GM12878 (cell line): ENCODE results near the gene HOXB3. TPM values are rescaled to one million over a fixed set of nuclear protein-coding genes. Genes with fewer than 3 reads are reported as not detected.

Source experiments
- ATAC-seq: fragments of 200-7000 bp; cut with Tn5 transposase; 3 replicates; pipeline ENCODE4 v1.9.1; 2020; ENCODE audit warnings: mild to moderate bottlenecking, moderate library complexity
- BruUV-seq: library from RNA; stranded (reverse); fragments of 400-500 nt; replicated peaks from 2 replicates; lab custom pipeline; 2021; lab: Mats Ljungman, UMichigan
- CTCF ChIA-PET: fragments of 300-600 bp; sonication (Branson Sonifier 250); formaldehyde crosslinking; extraction: SDS; loops from one replicate; lab custom pipeline; 2021; ENCODE audit warnings: inconsistent platforms; lab: Yijun Ruan, JAX
- POLR2A ChIA-PET: fragments of 350-600 bp; formaldehyde crosslinking; extraction: SDS; loops from one replicate; lab custom pipeline; 2021; ENCODE audit warnings: inconsistent platforms; lab: Charles Lee
- RAD21 ChIA-PET: fragments of 300-600 bp; sonication (Branson Sonifier 250); formaldehyde crosslinking; loops from one replicate; lab custom pipeline; 2023; ENCODE audit warnings: antibody characterized with exemption; ENCODE audit not compliant: unreplicated experiment; lab: Charles Lee
- SMC1A ChIA-PET: fragments of 300-600 bp; sonication (Branson Sonifier 250); formaldehyde crosslinking; loops from one replicate; lab custom pipeline; 2023; ENCODE audit not compliant: unreplicated experiment, uncharacterized antibody; lab: Charles Lee
- DNase-seq: peaks from one replicate; pipeline ENCODE4 v3.0.0-alpha.2; 2011; ENCODE audit warnings: low read depth, low spot score
- FAIRE-seq: peaks from 3 replicates; lab custom pipeline; 2011; peaks lifted over from hg19 to GRCh38; lab: Jason Lieb, UNC
- H2AFZ ChIP-seq: 2 replicates; pipeline ENCODE4 v1.6.0; 2011; ENCODE audit warnings: low read depth, low read length, control low read depth; ENCODE audit not compliant: control insufficient read depth
- H3K27ac ChIP-seq: 2 replicates; pipeline ENCODE4 v1.5.1; 2011; ENCODE audit warnings: control low read depth; ENCODE audit not compliant: control insufficient read depth, insufficient read depth
- H3K27me3 ChIP-seq, 2 experiments: replicated peaks in 1 of 2; 2 replicates each; pipeline versions ENCODE4 v1.6.0 to v1.6.1; 2011; ENCODE audit warnings: low read length in 1 of 2; ENCODE audit not compliant: control insufficient read depth in 2 of 2, insufficient read depth in 2 of 2
- H3K36me3 ChIP-seq, 2 experiments: 2 replicates each; pipeline ENCODE4 v1.5.1; 2011; ENCODE audit warnings: low read length in 1 of 2; ENCODE audit not compliant: control insufficient read depth in 2 of 2, insufficient read depth in 2 of 2
- H3K4me1 ChIP-seq: 2 replicates; pipeline ENCODE4 v1.6.1; 2011; ENCODE audit warnings: mild to moderate bottlenecking, low read length, moderate library complexity, mixed read lengths; ENCODE audit not compliant: control insufficient read depth, insufficient read depth
- H3K4me2 ChIP-seq: 2 replicates; pipeline ENCODE4 v1.6.0; 2011; ENCODE audit warnings: control low read depth; ENCODE audit not compliant: control insufficient read depth, insufficient read depth
- H3K4me3 ChIP-seq: fragments of 200-600 bp; sonication (generic); 2 replicates; pipeline ENCODE4 v1.5.1; 2016
- H3K79me2 ChIP-seq: 2 replicates; pipeline ENCODE4 v1.6.0; 2011; ENCODE audit warnings: low read length; ENCODE audit not compliant: control insufficient read depth, insufficient read depth
- H3K9ac ChIP-seq: 2 replicates; pipeline ENCODE4 v1.8.0; 2011; ENCODE audit warnings: low read length, control low read depth, mixed read lengths; ENCODE audit not compliant: control insufficient read depth, insufficient read depth
- H3K9me3 ChIP-seq: replicated peaks from 3 replicates; pipeline ENCODE4 v1.5.1; 2011; ENCODE audit warnings: mild to moderate bottlenecking, low read length; ENCODE audit not compliant: control insufficient read depth, insufficient read depth
- H4K20me1 ChIP-seq: 2 replicates; pipeline ENCODE4 v1.6.0; 2011; ENCODE audit not compliant: control insufficient read depth, insufficient read depth
- MYC ChIP-seq: IDR thresholded peaks from 2 replicates; pipeline ENCODE4 v1.6.1; 2011; ENCODE audit warnings: mild to moderate bottlenecking, low read length, moderate library complexity, inconsistent platforms; ENCODE audit not compliant: insufficient read depth, insufficient replicate concordance, insufficient read length, severe bottlenecking
- ZNF384 ChIP-seq: IDR thresholded peaks from 2 replicates; pipeline ENCODE4 v1.6.1; 2012; ENCODE audit warnings: low read depth, mild to moderate bottlenecking, low read length, improper control_type of control experiment, borderline replicate concordance
- WGBS: methylation state at CpG from one replicate; pipeline ENCODE4 v1.1.6; 2016; ENCODE audit warnings: low lambda C conversion rate; ENCODE audit not compliant: insufficient replicate concordance, insufficient coverage; ENCODE audit errors: missing lambda C conversion rate; 5-methylcytosine and 5-hydroxymethylcytosine counted together
- in situ Hi-C: fragments of 300-500 bp; cut with MboI; formaldehyde crosslinking; loops from 9 replicates; pipeline ENCODE4 v1.14.3; 2018; ENCODE audit warnings: mixed read lengths
- intact Hi-C: fragments of 100-400 bp; cut with micrococcal nuclease; formaldehyde crosslinking; loops from one replicate; pipeline ENCODE4 v1.14.2; 2022; ENCODE audit not compliant: unreplicated experiment
- polyA plus RNA-seq, 11 experiments: library from polyadenylated mRNA; depleted of rRNA in 4 of 11; unstranded in 6 of 11; stranded (reverse) in 5 of 11; fragments of >200 nt; fragmentation: Nextera tagmentation in 4 of 11; fragmentation: Illumina TruSeq in 1 of 11; extraction: Ambion mirVana in 4 of 11; extraction: Trizol in 1 of 11; gene quantifications; 1 replicate in 1 of 11; 2 replicates in 10 of 11; pipeline versions ENCODE4 v1.2.1 to v1.2.3, GENCODE V29; 2011 to 2016; ENCODE audit warnings: inconsistent platforms in 2 of 11, missing spikeins in 2 of 11, low read depth in 1 of 11
- total RNA-seq, 4 experiments: library from RNA; depleted of rRNA in 3 of 4; stranded (reverse); fragments of >200 nt in 3 of 4; fragmentation: Illumina TruSeq in 1 of 4; extraction: Trizol in 1 of 4; gene quantifications; 2 replicates each; pipeline versions ENCODE4 v1.2.1 to v1.2.3, GENCODE V29; 2013 to 2021
- TF ChIP-seq, protein P1 (sequence below): fragments of 450-650 bp; IDR thresholded peaks from 2 replicates; pipeline ENCODE4 v1.6.1; 2016; ENCODE audit warnings: mild to moderate bottlenecking

Gene HOXB3
- total and polyA plus RNA-seq, 10 of the 15 experiments (the other 5 are each of a cell fraction or from before 2014, with no cell fraction given), result 0.19 to 7.7 (median 2.9) TPM

DNA sequence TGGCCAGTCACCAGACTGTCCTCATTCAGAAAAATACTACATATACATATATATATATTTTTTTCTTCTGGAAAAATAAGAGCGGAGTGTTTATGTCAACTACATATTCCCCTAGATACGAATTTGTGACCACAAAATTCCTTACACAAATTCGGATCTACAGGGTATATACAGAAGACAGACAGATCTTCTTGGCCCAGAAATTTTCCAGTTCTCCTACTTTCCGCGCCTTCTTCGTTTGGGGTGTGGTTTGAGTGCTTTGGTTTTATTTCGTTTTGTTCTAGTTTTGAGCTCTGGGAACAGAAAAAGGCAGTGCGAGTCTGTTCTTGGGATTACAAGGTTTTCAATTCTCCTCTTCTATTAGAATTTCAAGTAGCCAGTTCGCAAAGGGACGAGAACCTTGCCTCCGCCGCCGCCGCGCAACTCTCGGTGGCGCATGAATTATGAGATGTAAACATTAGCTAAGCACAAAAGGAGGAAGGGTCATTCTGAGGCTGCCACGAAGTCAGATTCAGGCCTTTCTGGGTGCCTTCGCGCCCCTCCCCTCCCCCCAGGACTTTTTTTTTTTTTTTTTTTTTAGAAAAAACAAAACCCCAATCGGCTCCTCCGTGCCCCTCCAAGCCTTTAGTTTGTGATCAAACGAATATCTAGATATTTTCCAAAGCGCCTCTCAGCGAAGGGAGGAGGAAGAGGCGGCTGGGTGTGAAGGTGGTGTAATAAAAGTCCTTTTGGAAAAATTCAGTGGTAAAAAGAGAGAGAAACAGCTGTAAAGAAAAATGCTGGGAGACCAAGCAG, 10.1 kb downstream of the HOXB3 start:
- POLR2A ChIA-PET, result interaction anchor here (0.6 to 0.7 kb wide), 3 partner anchors 98 to 485 kb away, joined by 3 to 5 read pairs (median 3); no protein-coding TSS in a partner anchor
- no peak overlapping the region for H3K4me2 ChIP-seq
- peak; percentile 52; the same call in 1 of the 2 replicates for TF ChIP-seq ZNF384
- TF ChIP-seq, protein P1, sequence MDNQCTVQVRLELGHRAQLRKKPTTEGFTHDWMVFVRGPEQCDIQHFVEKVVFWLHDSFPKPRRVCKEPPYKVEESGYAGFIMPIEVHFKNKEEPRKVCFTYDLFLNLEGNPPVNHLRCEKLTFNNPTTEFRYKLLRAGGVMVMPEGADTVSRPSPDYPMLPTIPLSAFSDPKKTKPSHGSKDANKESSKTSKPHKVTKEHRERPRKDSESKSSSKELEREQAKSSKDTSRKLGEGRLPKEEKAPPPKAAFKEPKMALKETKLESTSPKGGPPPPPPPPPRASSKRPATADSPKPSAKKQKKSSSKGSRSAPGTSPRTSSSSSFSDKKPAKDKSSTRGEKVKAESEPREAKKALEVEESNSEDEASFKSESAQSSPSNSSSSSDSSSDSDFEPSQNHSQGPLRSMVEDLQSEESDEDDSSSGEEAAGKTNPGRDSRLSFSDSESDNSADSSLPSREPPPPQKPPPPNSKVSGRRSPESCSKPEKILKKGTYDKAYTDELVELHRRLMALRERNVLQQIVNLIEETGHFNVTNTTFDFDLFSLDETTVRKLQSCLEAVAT, result peak; percentile 39; the same call in 1 of the 2 replicates
- no peak for TF ChIP-seq MYC
- H3K9ac ChIP-seq, result no peak overlapping the region
- no peaks in the 10 kb centered on the region for H3K36me3 ChIP-seq
- H3K79me2 ChIP-seq, result peaks cover 7% of the 10 kb centered on the region
- intact Hi-C loops, result no loop called here
- SMC1A ChIA-PET, result interaction anchor here (0.6 to 1.1 kb wide), 4 partner anchors 69 to 635 kb away, joined by 3 to 8 read pairs (median 4); no protein-coding TSS in a partner anchor
- RAD21 ChIA-PET, result interaction anchor here (0.6 to 1.2 kb wide), 2 partner anchors 83 to 243 kb away, joined by 3 read pairs; no protein-coding TSS in a partner anchor
- peaks cover 23% of the 10 kb centered on the region for H3K4me1 ChIP-seq
- ATAC-seq (no peak), FAIRE-seq (no peak), DNase-seq (no peak)
- no peaks in the 10 kb centered on the region for H3K9me3 ChIP-seq
- H4K20me1 ChIP-seq, result no peaks in the 10 kb centered on the region
- H3K27me3 ChIP-seq, result no peaks in the 10 kb centered on the region
- WGBS, result 64% methylated on average over 26 of the region's 26 CpGs
- H3K27ac ChIP-seq, result no peak overlapping the region
- peak overlapping the region; percentile 32; the same call in 1 of the 2 replicates for H3K4me3 ChIP-seq
- CTCF ChIA-PET, result interaction anchor here (0.8 to 1.3 kb wide), 2 partner anchors 87 to 318 kb away, joined by 3 read pairs; no protein-coding TSS in a partner anchor
- no peak overlapping the region for H2AFZ ChIP-seq
- BruUV-seq, result no TSS peak
- in situ Hi-C loops, result no loop called here
